Parathyroid adenoma (tissue), 2 donors: Measurements from ENCODE around the gene PTP4A1.

Experiments used
- H2AFZ ChIP-seq: fragments of 300-600 bp; sonication (generic); one replicate; pipeline ENCODE4 v1.7.0; 2017; ENCODE audit warnings: antibody characterized with exemption, mild to moderate bottlenecking
- H3K27ac ChIP-seq: fragments of 300-600 bp; sonication (generic); one replicate; pipeline ENCODE4 v1.7.0; 2017
- H3K27me3 ChIP-seq: fragments of 300-600 bp; sonication (generic); one replicate; pipeline ENCODE4 v1.7.0; 2017; ENCODE audit warnings: low read length; ENCODE audit not compliant: control insufficient read depth, insufficient read depth
- H3K36me3 ChIP-seq: fragments of 300-600 bp; sonication (generic); one replicate; pipeline ENCODE4 v1.7.0; 2017; ENCODE audit warnings: low read length; ENCODE audit not compliant: control insufficient read depth, insufficient read depth
- H3K4me1 ChIP-seq: fragments of 300-600 bp; sonication (generic); one replicate; pipeline ENCODE4 v1.7.0; 2017; ENCODE audit warnings: control low read depth
- H3K4me2 ChIP-seq: fragments of 300-600 bp; sonication (generic); one replicate; pipeline ENCODE4 v1.7.0; 2017; ENCODE audit warnings: low read length
- H3K4me3 ChIP-seq: fragments of 300-600 bp; sonication (generic); one replicate; pipeline ENCODE4 v1.7.0; 2017; ENCODE audit warnings: low read depth, low read length
- H3K79me2 ChIP-seq: fragments of 300-600 bp; sonication (generic); one replicate; pipeline ENCODE4 v1.7.0; 2017; ENCODE audit warnings: control low read depth
- H3K9ac ChIP-seq: fragments of 300-600 bp; sonication (generic); one replicate; pipeline ENCODE4 v1.7.0; 2017; ENCODE audit warnings: mild to moderate bottlenecking
- H3K9me3 ChIP-seq: fragments of 300-600 bp; sonication (generic); one replicate; pipeline ENCODE4 v1.7.0; 2017; ENCODE audit warnings: low read length; ENCODE audit not compliant: control insufficient read depth
- TF ChIP-seq, protein P1 (sequence below): fragments of 300-600 bp; sonication (generic); IDR thresholded peaks from one replicate; pipeline ENCODE4 v1.7.0; 2017; ENCODE audit warnings: antibody characterized with exemption, mild to moderate bottlenecking
- donor health status: primary hyperparathyroidism.

The PTP4A1 gene

DNA sequence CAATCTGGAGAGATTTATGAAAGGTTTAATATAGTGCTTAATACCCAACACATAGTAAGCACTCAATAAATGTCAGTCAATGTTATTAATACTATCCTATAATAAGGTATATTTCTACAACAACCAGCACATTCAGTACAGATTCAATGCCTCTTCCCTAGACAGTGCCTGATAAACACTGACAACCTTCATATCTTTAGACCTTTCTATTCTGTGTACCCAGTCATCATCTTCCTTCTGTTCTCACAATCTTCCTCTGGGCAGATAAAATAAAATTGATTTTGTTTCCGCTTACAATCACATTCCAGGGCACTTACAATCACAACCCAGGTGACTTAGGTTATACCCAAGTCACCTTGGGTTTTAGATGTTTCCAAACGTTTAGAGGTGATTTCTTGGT is 11.0 kb upstream of the PTP4A1 start:
- no peaks in the 10 kb centered on the region for H3K27me3 ChIP-seq
- no peaks in the 10 kb centered on the region for H3K79me2 ChIP-seq
- no peaks in the 10 kb centered on the region for H3K4me1 ChIP-seq
- H3K36me3 ChIP-seq = no peaks in the 10 kb centered on the region
- H3K4me3 ChIP-seq = no peak overlapping the region
- no peak overlapping the region for H2AFZ ChIP-seq
- TF ChIP-seq, protein P1, sequence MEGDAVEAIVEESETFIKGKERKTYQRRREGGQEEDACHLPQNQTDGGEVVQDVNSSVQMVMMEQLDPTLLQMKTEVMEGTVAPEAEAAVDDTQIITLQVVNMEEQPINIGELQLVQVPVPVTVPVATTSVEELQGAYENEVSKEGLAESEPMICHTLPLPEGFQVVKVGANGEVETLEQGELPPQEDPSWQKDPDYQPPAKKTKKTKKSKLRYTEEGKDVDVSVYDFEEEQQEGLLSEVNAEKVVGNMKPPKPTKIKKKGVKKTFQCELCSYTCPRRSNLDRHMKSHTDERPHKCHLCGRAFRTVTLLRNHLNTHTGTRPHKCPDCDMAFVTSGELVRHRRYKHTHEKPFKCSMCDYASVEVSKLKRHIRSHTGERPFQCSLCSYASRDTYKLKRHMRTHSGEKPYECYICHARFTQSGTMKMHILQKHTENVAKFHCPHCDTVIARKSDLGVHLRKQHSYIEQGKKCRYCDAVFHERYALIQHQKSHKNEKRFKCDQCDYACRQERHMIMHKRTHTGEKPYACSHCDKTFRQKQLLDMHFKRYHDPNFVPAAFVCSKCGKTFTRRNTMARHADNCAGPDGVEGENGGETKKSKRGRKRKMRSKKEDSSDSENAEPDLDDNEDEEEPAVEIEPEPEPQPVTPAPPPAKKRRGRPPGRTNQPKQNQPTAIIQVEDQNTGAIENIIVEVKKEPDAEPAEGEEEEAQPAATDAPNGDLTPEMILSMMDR = no peak
- H3K9ac ChIP-seq = no peak overlapping the region
- H3K27ac ChIP-seq = no peak overlapping the region
- H3K9me3 ChIP-seq = no peaks in the 10 kb centered on the region
- no peak overlapping the region for H3K4me2 ChIP-seq

DNA sequence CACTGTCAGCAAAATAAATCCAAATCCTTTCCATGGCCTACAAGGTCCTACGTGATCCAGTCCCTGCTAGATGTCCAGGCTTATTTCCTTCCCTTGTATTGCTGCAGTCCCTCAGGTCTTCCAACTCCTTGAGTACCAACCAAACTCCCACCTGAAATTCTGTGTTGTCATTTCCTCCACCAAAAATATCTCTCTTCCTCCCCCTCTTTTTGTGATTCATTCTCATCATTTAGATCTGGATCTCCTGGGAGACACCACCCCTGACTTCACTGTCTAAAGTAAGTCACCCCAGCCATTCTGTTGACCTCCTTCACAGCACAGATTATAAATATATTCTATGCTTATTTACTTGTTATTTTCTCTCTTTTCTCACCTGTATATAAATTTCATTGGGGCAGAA is 9.0 kb upstream of the PTP4A1 start:
- no peak overlapping the region for H3K27ac ChIP-seq
- H2AFZ ChIP-seq = no peak overlapping the region
- peaks cover 3% of the 10 kb centered on the region for H3K9me3 ChIP-seq
- no peaks in the 10 kb centered on the region for H3K27me3 ChIP-seq
- no peak overlapping the region for H3K4me2 ChIP-seq
- TF ChIP-seq, protein P1 = no peak
- H3K4me3 ChIP-seq = no peak overlapping the region
- no peaks in the 10 kb centered on the region for H3K79me2 ChIP-seq
- H3K9ac ChIP-seq = no peak overlapping the region
- no peaks in the 10 kb centered on the region for H3K36me3 ChIP-seq
- no peaks in the 10 kb centered on the region for H3K4me1 ChIP-seq

DNA sequence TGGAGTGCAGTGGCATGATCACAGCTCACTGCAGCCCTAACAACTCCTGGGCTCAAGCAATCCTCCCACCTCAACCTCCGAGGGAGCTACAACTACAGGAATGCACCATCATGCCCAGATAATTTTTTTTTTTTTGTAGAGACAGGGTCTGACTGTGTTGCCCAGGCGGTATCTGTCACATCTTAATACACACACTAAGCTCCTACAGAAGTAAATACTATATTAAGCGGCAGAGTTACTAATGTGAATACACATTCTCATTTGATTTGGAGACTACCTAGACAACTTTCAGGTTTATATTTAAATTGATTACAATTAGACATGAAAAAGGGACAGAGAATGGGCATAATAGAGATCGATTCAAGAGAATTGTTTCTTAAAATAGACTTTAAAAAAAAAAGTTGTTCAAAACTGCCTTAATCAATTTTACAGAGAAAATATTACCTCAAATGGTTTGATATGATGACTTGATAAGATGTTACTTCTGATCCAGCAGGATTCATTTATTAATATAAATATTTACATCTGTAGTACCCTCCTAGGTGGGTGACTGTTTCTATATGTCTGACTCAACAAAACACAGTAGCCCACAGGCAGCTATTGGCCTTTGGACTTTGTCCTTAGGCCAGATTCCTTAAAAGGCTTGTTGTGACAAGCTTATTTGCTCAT is 7.1 kb upstream of the PTP4A1 start:
- peaks cover 3% of the 10 kb centered on the region for H3K9me3 ChIP-seq
- no peaks in the 10 kb centered on the region for H3K4me1 ChIP-seq
- H3K79me2 ChIP-seq = no peaks in the 10 kb centered on the region
- H3K4me3 ChIP-seq = no peak overlapping the region
- no peaks in the 10 kb centered on the region for H3K36me3 ChIP-seq
- no peaks in the 10 kb centered on the region for H3K27me3 ChIP-seq
- TF ChIP-seq, protein P1 = no peak
- H3K9ac ChIP-seq = no peak overlapping the region
- H3K4me2 ChIP-seq = no peak overlapping the region
- no peak overlapping the region for H2AFZ ChIP-seq
- H3K27ac ChIP-seq = no peak overlapping the region

DNA sequence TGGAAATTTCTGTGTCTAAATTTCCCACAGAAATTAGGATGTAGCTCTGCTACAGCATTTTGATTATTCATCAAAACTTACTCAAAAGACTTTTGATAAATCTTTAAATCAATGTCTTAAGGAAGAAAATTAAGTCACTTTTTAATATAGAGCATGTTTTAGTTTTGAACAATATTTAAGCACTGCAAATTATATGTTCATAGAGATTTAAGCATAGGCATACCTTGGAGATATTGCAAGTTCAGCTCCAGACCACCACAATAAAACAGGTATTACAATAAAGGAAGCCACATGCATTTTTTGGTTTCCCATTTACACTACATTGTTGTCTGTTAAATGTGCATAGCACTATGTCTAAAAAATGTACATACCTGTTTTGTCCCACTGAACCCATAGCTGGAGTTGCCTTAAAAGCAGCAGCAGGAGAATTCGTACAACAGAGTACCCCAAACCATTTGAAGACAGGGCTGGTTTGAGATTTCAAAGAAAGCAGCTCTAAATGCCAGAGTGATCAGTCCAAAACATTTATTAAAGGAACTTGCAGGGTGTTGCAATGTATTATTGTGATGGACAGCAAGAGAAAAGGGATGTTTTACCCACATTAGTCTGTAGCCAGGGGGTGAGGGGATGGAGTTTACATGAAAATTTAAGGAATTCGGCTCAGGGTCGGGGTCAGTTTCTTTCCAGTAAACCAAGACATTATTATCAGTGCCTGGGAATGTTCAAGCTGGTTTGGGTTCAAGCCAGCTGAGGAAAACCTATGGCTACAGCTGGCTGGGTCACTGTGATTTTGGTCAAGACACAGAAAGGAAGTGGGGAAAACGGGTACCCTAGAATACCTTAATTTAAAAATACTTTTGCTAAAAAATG is 6.3 kb upstream of the PTP4A1 start:
- no peak overlapping the region for H3K27ac ChIP-seq
- TF ChIP-seq, protein P1 = no peak

More for the DNA sequence above, 6.3 kb upstream of the PTP4A1 start:
- Histone ChIP-seq H3K79me2 (no peaks in the 10 kb centered on the region), H3K4me1 (no peaks in the 10 kb centered on the region), H3K9ac (no peak overlapping the region), H3K9me3 (peaks cover 3% of the 10 kb centered on the region), H3K4me3 (no peak overlapping the region), H3K36me3 (no peaks in the 10 kb centered on the region), H2AFZ (no peak overlapping the region), H3K27me3 (no peaks in the 10 kb centered on the region), H3K4me2 (no peak overlapping the region)
